PFSK-1 (cell line): ENCODE data around the gene NGB.

Experiments used
- FOXP2 ChIP-seq: optimal IDR thresholded peaks from 2 replicates; pipeline ENCODE3; 2011; ENCODE audit warnings: borderline replicate concordance, control low read depth, inconsistent platforms; ENCODE audit not compliant: insufficient read depth; ENCODE audit errors: extremely low read length, extremely low read depth
- POLR2AphosphoS5 ChIP-seq: IDR thresholded peaks from 2 replicates; pipeline ENCODE4 v1.6.1; 2012; ENCODE audit warnings: low read depth, mild to moderate bottlenecking, control low read depth, low read length, moderate library complexity
- SIN3A ChIP-seq: IDR thresholded peaks from 2 replicates; pipeline ENCODE4 v1.6.1; 2012; ENCODE audit warnings: mild to moderate bottlenecking, low read length, moderate library complexity, borderline replicate concordance; ENCODE audit not compliant: insufficient read depth
- TAF1 ChIP-seq: IDR thresholded peaks from 2 replicates; pipeline ENCODE4 v1.6.1; 2012; ENCODE audit warnings: low read length, control low read depth, borderline replicate concordance; ENCODE audit not compliant: insufficient read depth
- TF ChIP-seq, protein P1 (sequence below), 2 experiments: IDR thresholded peaks; 2 replicates each; pipeline versions ENCODE4 v1.6.1 to v1.8.0; 2011 to 2012; ENCODE audit warnings: low read depth in 2 of 2, low read length in 2 of 2, control low read depth in 1 of 2, inconsistent platforms in 1 of 2, mild to moderate bottlenecking in 1 of 2, moderate library complexity in 1 of 2; ENCODE audit not compliant: insufficient read depth in 1 of 2

NGB gene

GRCh38 chr14:77264466-77265186 lies 6.4 kb downstream of the NGB start:
- TF ChIP-seq FOXP2, result no peak
- no peak for TF ChIP-seq POLR2AphosphoS5

- TF ChIP-seq TAF1 (no peak), POLR2AphosphoS5 (no peak), SIN3A (no peak), FOXP2 (no peak)
- TF ChIP-seq, protein P1, sequence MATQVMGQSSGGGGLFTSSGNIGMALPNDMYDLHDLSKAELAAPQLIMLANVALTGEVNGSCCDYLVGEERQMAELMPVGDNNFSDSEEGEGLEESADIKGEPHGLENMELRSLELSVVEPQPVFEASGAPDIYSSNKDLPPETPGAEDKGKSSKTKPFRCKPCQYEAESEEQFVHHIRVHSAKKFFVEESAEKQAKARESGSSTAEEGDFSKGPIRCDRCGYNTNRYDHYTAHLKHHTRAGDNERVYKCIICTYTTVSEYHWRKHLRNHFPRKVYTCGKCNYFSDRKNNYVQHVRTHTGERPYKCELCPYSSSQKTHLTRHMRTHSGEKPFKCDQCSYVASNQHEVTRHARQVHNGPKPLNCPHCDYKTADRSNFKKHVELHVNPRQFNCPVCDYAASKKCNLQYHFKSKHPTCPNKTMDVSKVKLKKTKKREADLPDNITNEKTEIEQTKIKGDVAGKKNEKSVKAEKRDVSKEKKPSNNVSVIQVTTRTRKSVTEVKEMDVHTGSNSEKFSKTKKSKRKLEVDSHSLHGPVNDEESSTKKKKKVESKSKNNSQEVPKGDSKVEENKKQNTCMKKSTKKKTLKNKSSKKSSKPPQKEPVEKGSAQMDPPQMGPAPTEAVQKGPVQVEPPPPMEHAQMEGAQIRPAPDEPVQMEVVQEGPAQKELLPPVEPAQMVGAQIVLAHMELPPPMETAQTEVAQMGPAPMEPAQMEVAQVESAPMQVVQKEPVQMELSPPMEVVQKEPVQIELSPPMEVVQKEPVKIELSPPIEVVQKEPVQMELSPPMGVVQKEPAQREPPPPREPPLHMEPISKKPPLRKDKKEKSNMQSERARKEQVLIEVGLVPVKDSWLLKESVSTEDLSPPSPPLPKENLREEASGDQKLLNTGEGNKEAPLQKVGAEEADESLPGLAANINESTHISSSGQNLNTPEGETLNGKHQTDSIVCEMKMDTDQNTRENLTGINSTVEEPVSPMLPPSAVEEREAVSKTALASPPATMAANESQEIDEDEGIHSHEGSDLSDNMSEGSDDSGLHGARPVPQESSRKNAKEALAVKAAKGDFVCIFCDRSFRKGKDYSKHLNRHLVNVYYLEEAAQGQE (IDR thresholded peaks at IDR 0.05; ENCODE audit: insufficient read depth in 1 of 2, low read depth in 2 of 2, low read length in 2 of 2), result no peak
These were observed 10.4 kb downstream of the NGB start for GRCh38 chr14:77260631-77261030.

DNA sequence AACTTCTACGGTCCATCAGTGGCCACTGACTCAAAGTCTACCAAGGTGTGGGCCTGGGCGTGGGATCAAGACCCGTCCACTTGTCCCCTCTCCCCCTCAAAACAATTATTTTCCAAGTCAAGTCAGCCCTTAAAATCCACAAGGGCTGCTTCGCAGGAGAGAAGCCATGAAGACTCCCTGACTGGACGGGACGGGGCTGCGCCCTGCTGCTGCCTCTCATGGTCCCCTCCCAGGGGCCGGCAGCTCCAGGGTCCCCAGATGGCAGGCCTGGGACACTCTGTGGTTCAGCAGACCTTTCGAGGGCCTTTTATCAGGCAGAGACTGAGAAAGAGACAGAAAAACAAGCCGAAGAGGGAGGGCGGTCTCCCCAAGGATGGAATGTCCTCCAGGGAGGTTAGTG lies 10.8 kb downstream of the NGB start:
- TF ChIP-seq, protein P1 (IDR thresholded peaks at IDR 0.05; ENCODE audit: insufficient read depth in 1 of 2, low read depth in 2 of 2, low read length in 2 of 2), result no peak
- TF ChIP-seq SIN3A (no peak), TAF1 (no peak), POLR2AphosphoS5 (no peak)

- TF ChIP-seq SIN3A, result no peak
- TF ChIP-seq, protein P1 (IDR thresholded peaks at IDR 0.05; ENCODE audit: insufficient read depth in 1 of 2, low read depth in 2 of 2, low read length in 2 of 2), result no peak
- no peak for TF ChIP-seq FOXP2
- TF ChIP-seq TAF1, result no peak
- no peak for TF ChIP-seq POLR2AphosphoS5
These were observed 11.8 kb downstream of the NGB start for GRCh38 chr14:77259025-77259715.

DNA sequence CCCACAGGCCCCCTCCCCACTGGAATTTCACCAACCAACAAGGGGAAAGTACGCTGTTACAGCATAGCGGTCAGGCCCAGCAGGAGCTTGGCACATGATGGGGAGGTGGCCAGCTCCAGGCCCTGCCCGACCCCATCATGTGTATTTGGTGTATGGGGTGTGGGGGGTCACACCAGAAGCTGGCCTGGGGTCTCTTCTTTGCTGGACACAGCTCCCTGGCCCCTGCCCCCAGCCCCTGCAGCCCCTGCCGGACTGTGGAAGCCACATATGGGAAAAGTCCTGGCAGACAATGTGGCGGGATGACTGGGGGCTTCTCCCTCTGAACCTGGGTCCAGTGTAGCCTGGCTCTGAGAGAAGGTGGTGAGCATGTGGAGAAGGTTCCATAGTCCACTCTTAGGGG lies 12.4 kb downstream of the NGB start:
- TF ChIP-seq FOXP2, result no peak
- TF ChIP-seq, protein P1 (IDR thresholded peaks at IDR 0.05; ENCODE audit: insufficient read depth in 1 of 2, low read depth in 2 of 2, low read length in 2 of 2), result no peak
- no peak for TF ChIP-seq TAF1
- TF ChIP-seq POLR2AphosphoS5, result no peak
- TF ChIP-seq SIN3A, result no peak
